Mesendoderm (in vitro differentiated cells): ENCODE measurements around the gene KCNC3.

Experiments used
- DNase-seq: peaks from one replicate; pipeline ENCODE4 v3.0.0; 2013
- H2AK5ac ChIP-seq: 2 replicates; pipeline ENCODE4 v1.6.1; 2013; ENCODE audit warnings: low read length, inconsistent platforms
- H2BK120ac ChIP-seq: 2 replicates; pipeline ENCODE4 v1.6.1; 2013; ENCODE audit warnings: low read depth, mild to moderate bottlenecking, low read length, moderate library complexity, mixed read lengths
- H2BK15ac ChIP-seq: replicated peaks from 2 replicates; pipeline ENCODE4 v1.6.1; 2013; ENCODE audit warnings: low read depth, mild to moderate bottlenecking, moderate library complexity
- H2BK5ac ChIP-seq: 2 replicates; pipeline ENCODE4 v1.6.1; 2013; ENCODE audit warnings: low read length, inconsistent platforms
- H3K18ac ChIP-seq: 2 replicates; pipeline ENCODE4 v1.6.1; 2013; ENCODE audit warnings: mild to moderate bottlenecking, low read length, mixed read lengths
- H3K23ac ChIP-seq: one replicate; pipeline ENCODE4 v1.6.1; 2013; ENCODE audit warnings: low read length
- H3K27ac ChIP-seq: 2 replicates; pipeline ENCODE4 v1.5.1; 2013; ENCODE audit warnings: low read depth, mild to moderate bottlenecking, inconsistent platforms, low read length, moderate library complexity
- H3K27me3 ChIP-seq: 2 replicates; pipeline ENCODE4 v1.6.1; 2013; ENCODE audit warnings: low read length, control low read depth, mild to moderate bottlenecking, inconsistent platforms; ENCODE audit not compliant: insufficient read depth, poor library complexity
- H3K36me3 ChIP-seq: 2 replicates; pipeline ENCODE4 v1.6.1; 2013; ENCODE audit warnings: low read length, inconsistent platforms; ENCODE audit not compliant: control insufficient read depth, insufficient read depth
- H3K4ac ChIP-seq: one replicate; pipeline ENCODE4 v1.6.1; 2013; ENCODE audit warnings: low read depth, mild to moderate bottlenecking, low read length, moderate library complexity
- H3K4me1 ChIP-seq: 2 replicates; pipeline ENCODE4 v1.6.1; 2013; ENCODE audit warnings: low read depth, low read length, inconsistent platforms; ENCODE audit not compliant: control insufficient read depth
- H3K4me2 ChIP-seq: 2 replicates; pipeline ENCODE4 v1.6.1; 2013; ENCODE audit warnings: low read length
- H3K4me3 ChIP-seq: 2 replicates; pipeline ENCODE4 v1.5.1; 2013; ENCODE audit warnings: mild to moderate bottlenecking, low read length
- H3K56ac ChIP-seq: one replicate; pipeline ENCODE4 v1.6.1; 2013; ENCODE audit warnings: low read length
- H3K79me1 ChIP-seq: 2 replicates; pipeline ENCODE4 v1.6.1; 2013; ENCODE audit warnings: low read length, inconsistent platforms
- H3K79me2 ChIP-seq: 2 replicates; pipeline ENCODE4 v1.6.1; 2013; ENCODE audit warnings: mild to moderate bottlenecking, low read length; ENCODE audit not compliant: control insufficient read depth, insufficient read depth
- H3K9ac ChIP-seq: 2 replicates; pipeline ENCODE4 v1.6.1; 2013; ENCODE audit warnings: low read length, inconsistent platforms
- H4K5ac ChIP-seq: one replicate; pipeline ENCODE4 v1.6.1; 2013; ENCODE audit warnings: low read length
- H4K8ac ChIP-seq: one replicate; pipeline ENCODE4 v1.6.1; 2013; ENCODE audit warnings: low read depth, mild to moderate bottlenecking, control low read depth, low read length, moderate library complexity
- WGBS: extraction: QIAGEN DNeasy Blood & Tissue Kit; methylation state at CpG from one replicate; pipeline ENCODE4 v1.1.7; 2013; ENCODE audit warnings: low lambda C conversion rate, missing lambda C conversion rate; ENCODE audit not compliant: insufficient coverage; ENCODE audit errors: extremely low coverage; 5-methylcytosine and 5-hydroxymethylcytosine counted together

The KCNC3 gene

DNA sequence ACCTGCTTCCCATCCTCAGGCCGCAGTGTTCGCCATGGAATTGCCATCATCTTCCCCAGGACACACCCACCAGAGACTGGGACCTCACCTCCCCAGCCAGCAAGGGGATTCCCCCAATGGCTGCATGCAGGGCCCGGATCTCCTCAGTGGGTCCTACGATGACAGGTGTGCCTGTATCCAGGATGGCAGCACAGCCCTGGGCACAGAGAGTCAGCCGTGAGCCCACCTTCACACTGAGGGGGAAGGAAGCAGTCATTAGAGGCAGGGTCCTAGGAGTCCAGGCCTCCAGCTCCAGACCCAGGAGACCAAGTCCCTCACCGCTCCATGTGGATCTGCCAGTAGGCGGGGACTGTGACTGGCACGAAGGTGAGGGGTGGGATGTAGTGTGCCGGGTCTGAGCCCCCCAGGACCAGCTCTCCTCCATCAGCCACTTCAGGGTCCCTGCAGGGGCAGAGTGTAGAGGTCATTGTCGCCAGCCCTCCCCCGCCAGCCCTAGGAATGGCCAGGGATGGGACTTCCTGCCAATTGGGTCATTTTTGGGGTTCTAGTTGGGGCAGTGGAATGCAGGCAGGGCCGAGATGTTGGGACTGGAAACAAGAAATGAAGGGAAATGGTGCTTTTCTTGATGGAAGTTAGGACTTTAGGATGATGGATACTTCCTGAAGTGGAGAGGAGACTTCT lies 5.7 kb upstream of the KCNC3 start:
- WGBS = no CpG with 5 or more reads among the region's 12 CpGs
- DNase-seq = no peak
- H2BK15ac ChIP-seq = no peak overlapping the region

DNA sequence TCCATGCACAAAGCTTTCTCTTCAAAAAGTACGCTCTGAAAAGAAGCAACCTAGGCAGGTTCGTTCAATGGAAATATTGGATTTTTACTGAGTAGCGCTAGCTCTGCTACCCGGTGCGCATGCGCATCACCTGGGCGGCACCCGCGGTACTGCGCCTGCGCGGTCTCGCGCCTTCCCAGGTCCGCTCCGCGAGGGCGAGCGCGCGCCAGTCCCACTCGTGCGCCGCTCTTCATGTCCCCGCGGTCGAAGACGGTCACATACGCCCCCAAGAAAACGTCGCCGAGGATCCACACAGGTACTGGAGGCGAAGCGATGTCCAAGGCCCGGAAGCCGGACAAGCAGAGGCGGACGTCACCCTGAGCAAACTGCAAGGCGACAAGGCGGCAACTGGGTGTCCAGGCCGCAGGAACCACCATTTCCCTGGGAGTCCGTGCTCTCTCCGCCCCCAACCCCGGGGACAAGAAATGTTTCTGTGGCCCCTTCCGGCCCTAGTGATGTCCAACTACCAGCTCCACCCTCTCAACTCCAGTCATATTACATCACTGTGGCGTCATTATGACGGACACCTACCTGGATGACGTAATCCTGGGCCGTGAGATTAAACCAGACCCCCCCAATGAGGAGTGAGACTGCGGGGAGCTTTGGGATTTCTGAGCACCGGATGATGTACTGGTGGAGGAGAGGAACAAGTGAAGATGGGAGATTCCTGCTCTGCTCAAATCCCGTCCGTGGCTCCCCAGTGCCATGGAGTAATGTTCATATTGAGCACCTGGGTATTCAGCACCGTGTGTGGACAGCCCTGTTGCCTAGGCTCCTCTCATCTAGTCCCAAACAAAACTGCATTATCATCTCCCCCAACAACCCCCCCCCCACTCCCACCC lies 4.8 kb upstream of the KCNC3 start:
- Histone ChIP-seq H3K79me1 (no peaks in the 10 kb centered on the region), H3K36me3 (no peaks in the 10 kb centered on the region), H3K4ac (peak overlapping the region; percentile 84), H3K27ac (peak overlapping the region; percentile 42), H3K79me2 (no peaks in the 10 kb centered on the region), H3K18ac (peak overlapping the region; percentile 11), H2BK5ac (peak overlapping the region; percentile 69), H2BK15ac (no peak overlapping the region), H3K23ac (no peak overlapping the region), H2AK5ac (no peak overlapping the region), H3K4me3 (peak overlapping the region; percentile 47), H3K27me3 (no peaks in the 10 kb centered on the region), H2BK120ac (no peak overlapping the region), H4K5ac (no peak overlapping the region), H3K4me2 (peak overlapping the region; percentile 56), H3K56ac (peak overlapping the region; percentile 97), H3K4me1 (peaks cover 4% of the 10 kb centered on the region), H4K8ac (no peak overlapping the region), H3K9ac (peak overlapping the region; percentile 90)
- no peak for DNase-seq
- no CpG with 5 or more reads among the region's 54 CpGs for WGBS

More for the DNA sequence above, 5.7 kb upstream of the KCNC3 start:
- H2AK5ac ChIP-seq = no peak overlapping the region
- H3K79me1 ChIP-seq = no peaks in the 10 kb centered on the region
- no peak overlapping the region for H3K4me2 ChIP-seq
- H3K27me3 ChIP-seq = no peaks in the 10 kb centered on the region
- H3K9ac ChIP-seq = no peak overlapping the region
- H4K8ac ChIP-seq = no peak overlapping the region
- H3K4me1 ChIP-seq = peaks cover 4% of the 10 kb centered on the region
- no peak overlapping the region for H3K23ac ChIP-seq
- no peaks in the 10 kb centered on the region for H3K36me3 ChIP-seq
- H4K5ac ChIP-seq = no peak overlapping the region
- no peak overlapping the region for H3K18ac ChIP-seq
- H2BK5ac ChIP-seq = no peak overlapping the region
- H2BK120ac ChIP-seq = no peak overlapping the region
- H3K79me2 ChIP-seq = no peaks in the 10 kb centered on the region
- H3K56ac ChIP-seq = no peak overlapping the region
- no peak overlapping the region for H3K4me3 ChIP-seq
- no peak overlapping the region for H3K27ac ChIP-seq
- H3K4ac ChIP-seq = no peak overlapping the region

DNA sequence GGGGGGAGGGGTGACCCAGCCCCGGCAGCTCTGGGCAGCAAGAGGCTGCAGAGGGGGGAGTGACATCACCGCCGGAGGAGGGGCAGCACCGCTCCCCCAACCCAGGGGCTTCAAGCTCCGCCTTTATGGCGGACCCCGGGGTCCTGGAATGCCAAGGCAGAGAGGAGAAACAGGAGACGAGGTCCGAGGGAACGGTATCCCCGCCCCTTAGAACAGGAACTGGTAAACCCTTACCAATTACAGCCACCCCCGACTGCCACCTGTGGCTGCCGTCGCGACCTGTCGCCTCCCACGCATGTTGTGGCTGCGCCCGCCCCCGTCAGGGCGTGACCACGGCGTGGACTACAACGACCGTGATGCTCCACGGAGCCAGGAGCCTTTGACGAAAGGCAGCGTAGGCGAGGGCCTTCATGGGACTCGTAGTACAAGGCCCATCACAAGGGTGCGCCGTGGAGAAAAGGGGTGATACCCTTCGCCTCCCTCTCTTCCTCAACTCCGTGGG lies 4.1 kb upstream of the KCNC3 start:
- DNase-seq = peak; percentile 97
- Histone ChIP-seq H3K4ac (peak overlapping the region; percentile 85), H3K18ac (peak overlapping the region; percentile 72), H3K4me3 (peak overlapping the region; percentile 47), H4K8ac (no peak overlapping the region), H3K4me1 (peaks cover 4% of the 10 kb centered on the region), H2BK15ac (no peak overlapping the region), H3K9ac (peak overlapping the region; percentile 90), H3K27me3 (peaks cover 1% of the 10 kb centered on the region), H3K56ac (peak overlapping the region; percentile 97), H2BK120ac (no peak overlapping the region), H3K23ac (no peak overlapping the region), H3K79me1 (no peaks in the 10 kb centered on the region), H3K4me2 (peak overlapping the region; percentile 94), H3K79me2 (no peaks in the 10 kb centered on the region), H3K36me3 (no peaks in the 10 kb centered on the region), H2AK5ac (no peak overlapping the region), H3K27ac (peak overlapping the region; percentile 85), H4K5ac (no peak overlapping the region), H2BK5ac (peak overlapping the region; percentile 69)
- no CpG with 5 or more reads among the region's 34 CpGs for WGBS

DNA sequence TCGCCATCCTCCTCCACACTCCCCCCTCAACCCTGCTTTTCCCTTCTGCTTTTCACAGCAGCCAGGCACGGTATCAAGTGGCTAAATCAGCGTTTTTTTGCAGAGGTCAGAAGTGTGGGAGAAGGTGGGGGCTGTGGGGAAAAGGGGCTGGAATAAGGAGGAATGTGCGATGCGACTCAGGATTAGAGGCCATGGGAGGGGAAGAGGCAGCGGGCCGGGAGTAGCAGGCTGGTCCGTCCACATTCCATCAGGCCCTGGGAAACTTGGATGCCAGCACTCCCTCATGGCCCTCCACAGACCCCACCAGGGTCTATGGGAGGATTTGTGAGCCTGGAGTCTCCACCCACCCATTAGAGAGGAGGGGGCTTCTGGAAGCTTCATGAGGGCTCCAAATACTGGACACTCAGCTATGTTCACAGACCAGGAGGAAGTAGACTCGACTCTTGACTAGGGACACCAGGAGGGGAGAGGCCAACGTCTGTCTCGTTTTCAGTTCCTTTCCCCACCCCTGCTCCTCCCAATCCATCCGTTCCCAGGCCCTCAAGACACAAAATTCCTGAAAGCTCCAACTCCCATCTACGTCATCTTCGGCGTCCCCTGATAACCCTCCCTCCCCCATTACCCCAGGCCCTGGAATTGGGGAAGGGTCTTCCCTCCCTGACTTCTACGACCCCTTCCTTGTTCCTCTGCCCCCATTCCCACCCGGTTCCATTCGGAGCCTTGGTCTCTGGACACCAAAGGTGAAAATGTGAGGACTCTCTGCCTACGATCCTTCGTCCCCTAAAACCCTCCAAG lies 3.3 kb upstream of the KCNC3 start:
- Histone ChIP-seq H2BK15ac (no peak overlapping the region), H3K36me3 (no peaks in the 10 kb centered on the region), H3K79me2 (no peaks in the 10 kb centered on the region), H3K79me1 (no peaks in the 10 kb centered on the region), H3K23ac (peak overlapping the region; percentile 48), H4K5ac (no peak overlapping the region), H3K9ac (peak overlapping the region; percentile 77), H3K4me2 (peak overlapping the region; percentile 94), H4K8ac (no peak overlapping the region), H2BK5ac (peak overlapping the region; percentile 75), H3K56ac (peak overlapping the region; percentile 93), H2BK120ac (no peak overlapping the region), H3K4ac (peak overlapping the region; percentile 85), H3K27ac (peak overlapping the region; percentile 85), H3K27me3 (peaks cover 6% of the 10 kb centered on the region), H3K18ac (peak overlapping the region; percentile 72), H3K4me1 (peaks cover 4% of the 10 kb centered on the region), H2AK5ac (peak overlapping the region; percentile 2), H3K4me3 (peak overlapping the region; percentile 44)
- no CpG with 5 or more reads among the region's 20 CpGs for WGBS
- DNase-seq = peak; percentile 92

DNA sequence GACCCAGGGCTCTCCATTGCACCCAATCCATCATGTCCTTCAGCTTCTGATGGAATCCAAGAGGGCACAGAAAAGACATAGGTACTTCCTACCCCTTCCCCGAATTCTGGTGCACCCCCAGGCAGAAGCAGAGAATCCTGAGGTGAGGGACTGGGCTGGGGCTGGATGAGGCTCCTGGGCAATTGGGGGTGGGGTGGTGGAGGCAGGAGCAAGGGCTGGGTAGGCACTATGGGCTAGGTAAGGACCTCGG lies 2.7 kb upstream of the KCNC3 start:
- H3K4me3 ChIP-seq = no peak overlapping the region
- H2BK5ac ChIP-seq = no peak overlapping the region

More for the DNA sequence above, 2.7 kb upstream of the KCNC3 start:
- peaks cover 10% of the 10 kb centered on the region for H3K27me3 ChIP-seq
- H2AK5ac ChIP-seq = no peak overlapping the region
- no peaks in the 10 kb centered on the region for H3K79me1 ChIP-seq
- H3K4me1 ChIP-seq = peaks cover 4% of the 10 kb centered on the region
- no peak overlapping the region for H2BK15ac ChIP-seq
- H3K4me2 ChIP-seq = peak overlapping the region; percentile 94
- H3K36me3 ChIP-seq = no peaks in the 10 kb centered on the region
- H4K5ac ChIP-seq = no peak overlapping the region
- H3K79me2 ChIP-seq = no peaks in the 10 kb centered on the region
- WGBS = no CpG with 5 or more reads among the region's 2 CpGs
- no peak overlapping the region for H3K23ac ChIP-seq
- no peak for DNase-seq
- H3K27ac ChIP-seq = peak overlapping the region; percentile 1
- H3K56ac ChIP-seq = peak overlapping the region; percentile 93
- H3K4ac ChIP-seq = no peak overlapping the region
- H3K18ac ChIP-seq = peak overlapping the region; percentile 10
- no peak overlapping the region for H2BK120ac ChIP-seq
- H4K8ac ChIP-seq = no peak overlapping the region
- H3K9ac ChIP-seq = peak overlapping the region; percentile 77
